GM18508 (cell line): ENCODE data around the gene EXPH5.

Experiments used
- ATAC-seq: cut with Tn5 transposase; IDR thresholded peaks from one replicate; pipeline ENCODE4 v1.9.1; 2021; ENCODE audit warnings: moderate number of reproducible peaks; ENCODE audit not compliant: insufficient read depth, unreplicated experiment

EXPH5 gene

GRCh38 chr11:108569896-108570295 lies 23.7 kb downstream of the EXPH5 start:
- ATAC-seq = no peak

GRCh38 chr11:108568195-108568858 lies 25.2 kb downstream of the EXPH5 start:
- ATAC-seq = no peak

- no peak for ATAC-seq
Measured at GRCh38 chr11:108565653-108566052, 27.9 kb downstream of the EXPH5 start.

- ATAC-seq = no peak
Measured at GRCh38 chr11:108562746-108563581, 30.6 kb downstream of the EXPH5 start.

GRCh38 chr11:108561535-108561991 lies 32.0 kb downstream of the EXPH5 start:
- ATAC-seq = no peak

- ATAC-seq = no peak
Measured at GRCh38 chr11:108559904-108560303, 33.7 kb downstream of the EXPH5 start.

GRCh38 chr11:108559340-108559739 lies 34.2 kb downstream of the EXPH5 start:
- no peak for ATAC-seq

- peak; percentile 80 for ATAC-seq
Measured at GRCh38 chr11:108558222-108558621, 35.3 kb downstream of the EXPH5 start.

GRCh38 chr11:108556019-108556418 lies 37.5 kb downstream of the EXPH5 start:
- ATAC-seq = no peak

GRCh38 chr11:108551651-108552462 lies 41.7 kb downstream of the EXPH5 start:
- ATAC-seq = no peak

- ATAC-seq = no peak
Measured at GRCh38 chr11:108549319-108549885, 44.2 kb downstream of the EXPH5 start.

- no peak for ATAC-seq
Measured at GRCh38 chr11:108545909-108546501, 47.6 kb downstream of the EXPH5 start.

- no peak for ATAC-seq
Measured at GRCh38 chr11:108543316-108543964, 50.1 kb downstream of the EXPH5 start.

GRCh38 chr11:108541531-108541930 lies 52.0 kb downstream of the EXPH5 start:
- ATAC-seq = no peak

GRCh38 chr11:108538502-108538901 lies 55.1 kb downstream of the EXPH5 start:
- ATAC-seq = no peak

- ATAC-seq = no peak
Measured at GRCh38 chr11:108538022-108538424, 55.5 kb downstream of the EXPH5 start.

- ATAC-seq = no peak
Measured at GRCh38 chr11:108536783-108537182, 56.8 kb downstream of the EXPH5 start.

- ATAC-seq = no peak
Measured at GRCh38 chr11:108535384-108535955, 58.1 kb downstream of the EXPH5 start.

GRCh38 chr11:108534274-108534882 lies 59.2 kb downstream of the EXPH5 start:
- no peak for ATAC-seq
